Neuronal stem cell (in vitro differentiated cells): ENCODE results near the gene DNAAF1.

Experiments used
- DNase-seq: peaks from one replicate; pipeline ENCODE4 v3.0.0-alpha.2; 2013; ENCODE audit warnings: low spot score
- H2AFZ ChIP-seq: one replicate; pipeline ENCODE4 v1.6.1; 2013; ENCODE audit warnings: mild to moderate bottlenecking, low read length, inconsistent platforms
- H2AK5ac ChIP-seq: 2 replicates; pipeline ENCODE4 v1.6.1; 2013; ENCODE audit warnings: low read depth, mild to moderate bottlenecking, inconsistent platforms, low read length, moderate library complexity, mixed read lengths
- H2BK120ac ChIP-seq: 2 replicates; pipeline ENCODE4 v1.6.1; 2013; ENCODE audit warnings: low read depth, mild to moderate bottlenecking, inconsistent platforms, low read length, moderate library complexity, mixed read lengths
- H2BK12ac ChIP-seq: one replicate; pipeline ENCODE4 v1.6.1; 2013; ENCODE audit warnings: low read length, inconsistent platforms
- H2BK15ac ChIP-seq: 2 replicates; pipeline ENCODE4 v1.6.1; 2013; ENCODE audit warnings: mild to moderate bottlenecking, low read length, inconsistent platforms, mixed read lengths
- H2BK5ac ChIP-seq: one replicate; pipeline ENCODE4 v1.6.1; 2013; ENCODE audit warnings: inconsistent platforms, mild to moderate bottlenecking, low read length, moderate library complexity
- H3K14ac ChIP-seq: one replicate; pipeline ENCODE4 v1.6.1; 2013; ENCODE audit warnings: low read length, inconsistent platforms
- H3K18ac ChIP-seq: 2 replicates; pipeline ENCODE4 v1.6.1; 2013; ENCODE audit warnings: low read length, inconsistent platforms
- H3K23ac ChIP-seq: 2 replicates; pipeline ENCODE4 v1.6.1; 2013; ENCODE audit warnings: low read depth, mild to moderate bottlenecking, mixed read lengths, low read length, inconsistent platforms; ENCODE audit not compliant: poor library complexity
- H3K27ac ChIP-seq: replicated peaks from 3 replicates; pipeline ENCODE4 v1.5.1; 2013; ENCODE audit warnings: low read length, inconsistent platforms
- H3K27me3 ChIP-seq, 3 experiments: 2 replicates each; pipeline ENCODE4 v1.6.1; 2013; ENCODE audit warnings: low read length in 3 of 3, mild to moderate bottlenecking in 2 of 3, inconsistent platforms in 1 of 3, low read depth in 1 of 3, mixed read lengths in 1 of 3, moderate library complexity in 1 of 3; ENCODE audit not compliant: control insufficient read depth in 3 of 3, insufficient read depth in 3 of 3
- H3K36me3 ChIP-seq, 2 donors: replicated peaks in 1 of 2; 2 replicates each; pipeline ENCODE4 v1.6.1; 2013; ENCODE audit warnings: low read length in 2 of 2; ENCODE audit not compliant: control insufficient read depth in 2 of 2, insufficient read depth in 2 of 2
- H3K4ac ChIP-seq: 2 replicates; pipeline ENCODE4 v1.6.1; 2013; ENCODE audit warnings: inconsistent platforms, mild to moderate bottlenecking, low read length, moderate library complexity
- H3K4me1 ChIP-seq, 2 donors: 1 replicate in 1 of 2; 2 replicates in 1 of 2; pipeline ENCODE4 v1.6.1; 2013; ENCODE audit warnings: low read length in 2 of 2, low read depth in 1 of 2; ENCODE audit not compliant: control insufficient read depth in 2 of 2, insufficient read depth in 1 of 2
- H3K4me2 ChIP-seq: one replicate; pipeline ENCODE4 v1.6.1; 2013; ENCODE audit warnings: mild to moderate bottlenecking, low read length, inconsistent platforms; ENCODE audit not compliant: insufficient read depth, poor library complexity, severe bottlenecking
- H3K4me3 ChIP-seq, 2 donors: 2 replicates each; pipeline ENCODE4 v1.5.1; 2013; ENCODE audit warnings: low read length in 2 of 2, mild to moderate bottlenecking in 2 of 2, inconsistent platforms in 1 of 2, moderate library complexity in 1 of 2
- H3K79me1 ChIP-seq: one replicate; pipeline ENCODE4 v1.6.1; 2013; ENCODE audit warnings: low read depth, mild to moderate bottlenecking, inconsistent platforms, low read length, moderate library complexity
- H3K9ac ChIP-seq: one replicate; pipeline ENCODE4 v1.6.1; 2013; ENCODE audit warnings: mild to moderate bottlenecking, low read depth, low read length, inconsistent platforms; ENCODE audit not compliant: poor library complexity
- H3K9me3 ChIP-seq, 2 donors: replicated peaks in 1 of 2; 2 replicates each; pipeline versions ENCODE3 to v1.6.1; 2013; ENCODE audit warnings: low read length in 2 of 2, mild to moderate bottlenecking in 2 of 2, inconsistent platforms in 1 of 2, low read depth in 1 of 2, mixed read lengths in 1 of 2, moderate library complexity in 1 of 2; ENCODE audit not compliant: control insufficient read depth in 2 of 2, insufficient read depth in 1 of 2
- H4K8ac ChIP-seq: one replicate; pipeline ENCODE4 v1.6.1; 2013; ENCODE audit warnings: low read depth, mild to moderate bottlenecking, inconsistent platforms, low read length, moderate library complexity
- H4K91ac ChIP-seq: one replicate; pipeline ENCODE4 v1.6.1; 2013; ENCODE audit warnings: low read length, low read depth, mild to moderate bottlenecking, inconsistent platforms; ENCODE audit not compliant: poor library complexity
- WGBS, 2 donors: extraction: QIAGEN DNeasy Blood & Tissue Kit; methylation state at CpG; one replicate each; pipeline ENCODE4 v1.1.7; 2013; ENCODE audit warnings: missing lambda C conversion rate in 2 of 2, mixed read lengths in 1 of 2; ENCODE audit not compliant: insufficient read length in 2 of 2, insufficient replicate concordance in 1 of 2; ENCODE audit errors: extremely low coverage in 2 of 2; 5-methylcytosine and 5-hydroxymethylcytosine counted together

Gene DNAAF1

GRCh38 chr16:84186685-84187437 is 41.8 kb downstream of the DNAAF1 start, which contains the start of gene TAF1C:
Gene TAF1C (minus strand): TSS chr16:84187057. CDS start chr16:84184988, 2,069 bp downstream.
- Histone ChIP-seq H3K9ac (peak within 1 kb of the TSS; percentile 99), H3K27ac (no peak within 1 kb of the TSS), H3K4me2 (peak within 1 kb of the TSS; percentile 66), H4K91ac (no peak within 1 kb of the TSS), H3K18ac (peak within 1 kb of the TSS; percentile 96), H2BK5ac (no peak within 1 kb of the TSS), H2AK5ac (no peak within 1 kb of the TSS), H3K36me3 (peaks cover 20 to 36% of the 10 kb centered on the region in 2 donors), H3K4ac (no peak within 1 kb of the TSS), H3K79me1 (peaks cover 16% of the 10 kb centered on the region), H2BK12ac (peak within 1 kb of the TSS; percentile 86), H2BK15ac (peak within 1 kb of the TSS; percentile 55), H3K4me1 (peaks cover 3 to 4% of the 10 kb centered on the region in 2 donors), H2AFZ (peak within 1 kb of the TSS; percentile 98), H3K27me3 (no peaks in the 10 kb centered on the region), H3K23ac (peak within 1 kb of the TSS; percentile 80), H3K14ac (peak within 1 kb of the TSS; percentile 76), H3K4me3 (peak within 1 kb of the TSS; percentile 90 to 98), H3K9me3 (no peaks in the 10 kb centered on the region), H4K8ac (no peak within 1 kb of the TSS), H2BK120ac (no peak within 1 kb of the TSS)
- WGBS, 2 donors, result no CpG with 5 or more reads among the region's 55 CpGs
- peak; percentile 91 for DNase-seq

- H4K91ac ChIP-seq, result no peak within 1 kb of the TSS
- peaks cover 0 to 8% (median 0%) of the 10 kb centered on the region in 3 experiments for H3K27me3 ChIP-seq
- no peak for DNase-seq
- H3K4me1 ChIP-seq, result peaks cover 2 to 4% of the 10 kb centered on the region in 2 donors
- no peak within 1 kb of the TSS for H4K8ac ChIP-seq
- peak within 1 kb of the TSS; percentile 27 for H3K18ac ChIP-seq
- H3K4me2 ChIP-seq, result no peak within 1 kb of the TSS
- H2BK120ac ChIP-seq, result peak within 1 kb of the TSS; percentile 93
- peak within 1 kb of the TSS; percentile 46 for H2BK12ac ChIP-seq
- H2BK15ac ChIP-seq, result no peak within 1 kb of the TSS
- H2AFZ ChIP-seq, result peak within 1 kb of the TSS; percentile 30
- H3K4ac ChIP-seq, result no peak within 1 kb of the TSS
- no peaks in the 10 kb centered on the region for H3K9me3 ChIP-seq
- peak within 1 kb of the TSS; percentile 4 for H3K14ac ChIP-seq
- H3K79me1 ChIP-seq, result peaks cover 8% of the 10 kb centered on the region
- H3K4me3 ChIP-seq, result no peak within 1 kb of the TSS
- H3K23ac ChIP-seq, result peak within 1 kb of the TSS; percentile 75
- H2BK5ac ChIP-seq, result no peak within 1 kb of the TSS
- no peak within 1 kb of the TSS for H3K27ac ChIP-seq
- H2AK5ac ChIP-seq, result peak within 1 kb of the TSS; percentile 74
- no peaks in the 10 kb centered on the region for H3K36me3 ChIP-seq
- no peak within 1 kb of the TSS for H3K9ac ChIP-seq
- no CpG with 5 or more reads among the region's 47 CpGs for WGBS, 2 donors
Observed at GRCh38 chr16:84190731-84191388, 45.8 kb downstream of the DNAAF1 start, which contains the start of gene ADAD2. Gene ADAD2 (plus strand): TSS chr16:84191157. CDS start chr16:84191231, 74 bp downstream.

DNA sequence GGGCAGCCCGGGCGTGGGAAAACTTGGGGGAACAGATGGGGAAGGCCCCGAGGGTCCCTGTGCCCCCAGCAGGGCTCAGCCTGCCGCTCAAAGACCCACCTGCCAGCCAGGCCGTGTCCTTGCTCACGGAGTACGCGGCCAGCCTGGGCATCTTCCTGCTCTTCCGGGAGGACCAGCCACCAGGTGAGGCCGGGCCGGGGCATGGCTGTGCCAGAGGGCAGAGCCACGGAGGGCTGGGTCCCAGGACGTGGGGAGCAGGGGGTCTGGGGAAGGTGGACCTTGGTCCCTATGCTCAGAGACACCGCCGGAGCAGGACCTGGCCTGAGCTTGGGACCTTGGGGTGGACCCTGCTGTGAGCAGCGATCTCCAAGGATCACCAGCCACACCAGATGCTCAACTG is 46.4 kb downstream of the DNAAF1 start:
- H2BK12ac ChIP-seq, result no peak overlapping the region
- H2BK5ac ChIP-seq, result no peak overlapping the region
- peak overlapping the region; percentile 27 for H3K18ac ChIP-seq
- H3K4me2 ChIP-seq, result no peak overlapping the region
- H3K79me1 ChIP-seq, result peaks cover 3% of the 10 kb centered on the region
- H4K91ac ChIP-seq, result no peak overlapping the region
- no CpG with 5 or more reads among the region's 16 CpGs for WGBS, 2 donors
- no peak overlapping the region for H2AFZ ChIP-seq
- no peaks in the 10 kb centered on the region for H3K9me3 ChIP-seq
- H3K4me1 ChIP-seq, result no peaks in the 10 kb centered on the region
- H3K27me3 ChIP-seq, result peaks cover 0 to 14% (median 0%) of the 10 kb centered on the region in 3 experiments
- H3K36me3 ChIP-seq, result no peaks in the 10 kb centered on the region
- no peak overlapping the region for H3K9ac ChIP-seq
- peak overlapping the region; percentile 93 for H2BK120ac ChIP-seq
- H2BK15ac ChIP-seq, result no peak overlapping the region
- H4K8ac ChIP-seq, result no peak overlapping the region
- H3K4me3 ChIP-seq, result no peak overlapping the region
- no peak for DNase-seq
- H2AK5ac ChIP-seq, result peak overlapping the region; percentile 74
- no peak overlapping the region for H3K14ac ChIP-seq
- no peak overlapping the region for H3K27ac ChIP-seq
- no peak overlapping the region for H3K23ac ChIP-seq
- H3K4ac ChIP-seq, result no peak overlapping the region

- no peak for DNase-seq
- Histone ChIP-seq H3K9ac (no peak overlapping the region), H2BK120ac (no peak overlapping the region), H3K4me1 (no peaks in the 10 kb centered on the region), H4K8ac (no peak overlapping the region), H3K18ac (no peak overlapping the region), H3K14ac (no peak overlapping the region), H3K9me3 (no peaks in the 10 kb centered on the region), H2AK5ac (no peak overlapping the region), H3K36me3 (no peaks in the 10 kb centered on the region), H2AFZ (no peak overlapping the region), H2BK15ac (no peak overlapping the region), H3K23ac (no peak overlapping the region), H2BK12ac (no peak overlapping the region), H4K91ac (no peak overlapping the region), H3K4me3 (no peak overlapping the region), H3K4ac (no peak overlapping the region), H3K79me1 (no peaks in the 10 kb centered on the region), H3K27me3 (peaks cover 0 to 33% (median 0%) of the 10 kb centered on the region in 3 experiments), H3K27ac (no peak overlapping the region), H2BK5ac (no peak overlapping the region), H3K4me2 (no peak overlapping the region)
- no CpG with 5 or more reads among the region's 7 CpGs for WGBS, 2 donors
Observed at GRCh38 chr16:84193480-84193879, 48.4 kb downstream of the DNAAF1 start.
